Measurements from ENCODE around the gene VPS33B.

GRCh38 chr15:91054816-91055215, 32.4 kb upstream of the VPS33B start:
- TF ChIP-seq CTCF (conservative IDR thresholded peaks at IDR 0.05; ENCODE audit: low read length) (no peak), EZH2phosphoT487 (IDR thresholded peaks at IDR 0.05; ENCODE audit: borderline replicate concordance) (no peak)

All from Loucy (cell line).